GM19025 (cell line): ENCODE results near the gene FHIT.

Experiments used
- ATAC-seq: cut with Tn5 transposase; IDR thresholded peaks from one replicate; pipeline ENCODE4 v1.9.1; 2021; ENCODE audit warnings: mild to moderate bottlenecking, low read depth, moderate library complexity; ENCODE audit not compliant: unreplicated experiment

Gene FHIT

DNA sequence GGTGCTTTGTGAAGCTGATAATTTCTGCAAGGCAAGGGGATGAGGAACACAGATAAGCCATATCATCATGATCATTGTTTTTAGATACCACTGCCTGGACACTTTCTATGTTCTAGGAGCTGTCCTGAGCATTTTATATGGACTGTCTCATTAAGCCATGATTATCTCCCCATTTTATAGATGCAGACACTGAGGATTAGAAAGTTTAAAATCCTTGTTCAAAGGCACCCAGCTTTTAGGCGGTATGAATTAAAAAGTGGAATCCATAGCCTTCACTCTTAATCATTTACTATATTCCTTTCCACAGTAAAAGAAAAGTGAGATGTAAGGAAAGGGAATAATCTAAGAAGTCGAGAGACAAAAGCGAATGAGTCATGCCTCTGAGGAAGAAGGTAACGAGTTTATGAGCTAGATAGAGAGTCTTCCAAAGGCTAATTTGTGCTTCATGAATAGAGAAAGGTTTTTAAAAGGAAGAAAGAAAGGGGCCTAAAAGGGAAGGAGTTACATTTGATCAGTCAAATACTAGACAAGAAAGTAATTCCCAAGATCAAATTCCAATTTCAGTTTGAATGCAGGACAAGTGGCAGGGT, 856.0 kb downstream of the FHIT start:
- no peak for ATAC-seq

DNA sequence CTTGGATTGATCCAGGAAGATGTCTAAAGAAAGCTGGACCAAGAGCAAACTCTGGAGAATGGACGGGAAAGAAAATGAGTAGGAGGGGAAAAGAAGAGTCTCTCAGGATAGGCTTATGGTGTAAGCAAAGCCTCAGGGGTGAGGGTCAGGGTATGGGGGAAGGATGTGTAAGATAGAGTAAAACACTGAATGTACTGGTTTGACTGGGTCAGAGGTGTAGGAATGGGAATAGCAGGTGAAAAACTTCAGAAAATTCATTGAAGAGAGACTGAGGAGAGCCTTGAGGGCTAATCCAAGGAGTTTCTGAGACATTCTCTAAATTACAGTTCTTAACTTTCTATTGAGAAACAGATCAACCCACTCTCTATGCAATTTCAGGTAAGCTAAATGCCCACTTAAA, 857.3 kb downstream of the FHIT start:
- no peak for ATAC-seq

DNA sequence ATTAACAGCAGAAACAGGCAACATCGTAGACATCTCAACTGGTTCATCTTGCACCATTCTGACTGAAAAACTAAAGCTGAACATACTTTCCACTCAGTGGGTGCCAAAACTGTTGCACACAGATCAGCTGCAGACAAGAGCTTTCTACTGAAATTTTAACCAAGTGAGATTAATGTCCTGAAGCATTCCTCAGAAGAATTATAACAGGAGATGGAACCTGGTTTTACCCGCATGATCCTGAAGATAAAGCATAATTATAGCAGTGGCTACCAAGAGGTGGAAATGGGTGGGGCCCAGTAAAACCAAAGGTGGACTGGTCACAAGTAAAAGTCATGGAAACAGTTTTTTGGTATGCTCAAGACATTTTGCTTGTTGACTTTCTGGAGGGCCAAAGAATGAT, 858.8 kb downstream of the FHIT start:
- ATAC-seq = no peak

DNA sequence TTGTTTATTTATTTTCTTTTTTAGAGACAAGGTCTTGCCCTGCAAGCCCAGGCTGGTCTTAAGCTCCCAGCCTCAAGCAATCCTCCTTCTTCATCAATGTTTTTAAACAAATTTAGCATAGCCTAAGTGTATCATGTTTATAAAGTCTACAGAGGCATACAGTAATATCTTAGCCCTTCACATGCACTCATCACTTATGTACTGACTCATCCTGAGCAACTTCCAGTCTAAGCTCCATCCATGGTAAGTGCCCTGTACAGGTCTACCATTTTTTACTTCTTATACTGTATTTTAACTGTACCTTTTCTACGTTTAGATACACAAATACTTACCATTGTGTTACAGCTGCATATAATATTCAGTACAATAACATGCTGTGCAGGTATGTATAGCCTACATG, 860.0 kb downstream of the FHIT start:
- no peak for ATAC-seq

DNA sequence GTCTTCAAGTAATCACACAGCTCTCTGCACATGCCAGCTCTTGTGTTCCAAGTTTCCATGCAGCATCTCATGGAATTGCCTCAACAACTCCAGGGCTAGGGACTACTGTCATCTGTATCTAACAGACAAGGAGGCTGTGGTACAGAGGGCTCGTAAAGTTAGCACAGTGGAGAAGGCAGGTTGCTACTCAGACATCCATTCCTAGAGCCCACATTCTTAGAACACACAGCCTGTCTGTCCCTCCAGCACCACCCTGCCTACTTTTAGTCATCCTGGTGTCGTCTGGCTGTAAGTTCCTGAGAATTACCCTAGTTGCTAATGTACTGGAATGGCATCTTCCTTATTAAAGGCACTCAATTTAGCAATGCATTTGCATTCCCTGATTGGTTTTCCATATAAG, 862.5 kb downstream of the FHIT start:
- ATAC-seq = no peak

DNA sequence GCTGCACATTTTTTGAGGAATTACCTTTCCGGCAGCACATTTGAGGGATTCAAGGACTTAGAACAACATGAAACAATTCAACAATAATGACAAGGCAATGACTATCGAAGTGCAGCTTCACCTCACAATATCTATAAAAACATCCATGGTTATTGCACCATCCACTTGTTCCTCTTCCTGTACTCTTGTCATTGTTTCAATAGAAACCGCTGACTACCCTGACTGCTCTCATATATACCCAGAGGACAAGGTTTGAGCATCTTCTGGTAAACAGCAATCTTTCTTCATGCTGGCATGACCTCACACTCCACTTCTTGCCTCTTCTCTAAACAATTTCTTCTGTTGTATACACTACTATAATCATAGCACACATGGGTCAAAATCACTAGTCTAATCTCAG, 864.9 kb downstream of the FHIT start:
- ATAC-seq = no peak

DNA sequence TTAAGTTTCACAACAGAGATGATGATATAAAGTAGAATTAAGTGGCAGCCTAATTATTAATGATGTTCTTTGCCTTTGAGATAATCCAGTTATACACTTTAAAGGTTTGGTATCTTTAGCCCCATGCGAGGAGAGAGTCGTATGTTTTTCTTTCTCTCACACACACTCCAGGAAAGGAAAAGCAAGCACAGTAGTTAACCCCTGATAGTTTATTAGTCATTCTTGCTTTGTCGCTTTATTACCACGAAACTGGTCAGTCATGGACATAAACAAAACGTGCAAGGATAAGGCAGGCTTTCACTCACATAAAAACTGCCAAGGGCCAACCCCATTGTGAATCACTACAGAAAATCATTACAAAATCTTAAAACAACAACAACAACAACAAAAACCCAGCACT, 866.9 kb downstream of the FHIT start:
- ATAC-seq = no peak

DNA sequence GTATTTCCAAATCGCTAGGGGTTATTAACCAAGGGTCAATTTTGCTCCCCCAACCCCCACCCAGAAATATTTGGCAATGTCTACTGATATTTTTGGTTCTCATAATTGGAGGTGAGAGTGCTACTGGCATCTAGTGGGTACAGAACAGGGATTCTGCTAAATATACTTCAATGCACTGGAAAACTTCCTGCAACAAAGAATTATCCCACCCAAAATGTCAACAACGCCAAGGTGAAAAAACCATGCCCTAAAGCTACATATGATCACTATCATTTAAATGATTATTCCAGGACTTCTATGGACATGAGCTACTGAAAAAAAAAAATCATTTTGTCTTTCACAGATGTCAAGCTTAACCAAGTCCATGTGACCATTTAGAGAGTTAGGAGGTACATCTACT, 867.9 kb downstream of the FHIT start:
- ATAC-seq = no peak

DNA sequence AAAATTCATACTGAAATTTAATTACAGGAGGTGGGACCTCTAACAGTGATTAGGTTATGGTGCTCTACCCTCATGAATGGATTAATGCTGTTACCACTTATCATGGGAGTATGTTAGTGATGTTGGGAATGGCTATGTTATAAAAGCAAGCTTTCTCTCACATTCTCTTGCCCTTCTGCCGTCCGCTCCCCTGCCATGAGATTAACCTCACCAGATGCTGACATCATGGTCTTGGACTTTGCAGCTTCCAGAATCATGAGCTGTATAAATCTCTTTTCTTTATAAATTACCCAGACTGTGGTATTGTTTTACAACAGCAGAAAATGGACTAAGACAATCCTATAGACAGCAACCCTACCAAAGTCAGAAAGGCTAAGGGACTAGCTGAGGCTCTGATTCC, 884.8 kb downstream of the FHIT start:
- no peak for ATAC-seq

DNA sequence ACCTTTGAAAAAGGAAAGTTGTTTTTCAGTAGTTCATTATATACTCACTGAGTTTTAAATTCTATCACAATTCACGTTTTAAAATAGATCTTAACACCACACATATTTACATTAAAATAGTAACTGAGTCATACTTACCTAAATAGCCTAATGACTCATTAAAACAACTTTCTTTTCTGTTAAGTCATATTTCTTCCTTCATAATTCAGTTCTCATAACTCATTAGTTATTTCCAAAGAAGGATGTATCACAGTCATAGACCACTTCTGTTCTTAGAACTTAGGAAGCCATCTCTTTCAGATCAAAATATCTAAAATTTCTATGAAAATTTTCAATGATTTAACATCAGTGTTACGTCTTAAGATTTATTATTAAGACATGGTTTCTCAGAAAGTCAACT, 885.9 kb downstream of the FHIT start:
- ATAC-seq = no peak

DNA sequence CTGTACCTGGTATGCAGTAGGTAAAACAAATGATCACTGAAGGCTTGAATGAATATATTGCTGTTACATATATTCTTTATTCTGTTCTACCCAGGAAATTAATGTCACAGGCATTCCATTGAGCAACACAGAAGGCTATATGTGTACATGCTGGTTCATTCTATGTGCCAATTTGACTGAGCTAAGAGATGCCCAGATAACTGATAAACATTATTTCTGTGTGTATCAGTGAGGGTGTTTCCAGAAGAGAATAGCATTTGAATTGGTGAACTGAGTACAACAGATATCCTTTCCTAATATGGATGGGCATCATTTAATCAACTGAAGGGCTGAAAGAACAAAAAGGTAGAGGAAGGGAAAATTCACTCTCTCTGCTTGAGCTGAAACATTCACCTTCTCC, 886.8 kb downstream of the FHIT start:
- no peak for ATAC-seq

DNA sequence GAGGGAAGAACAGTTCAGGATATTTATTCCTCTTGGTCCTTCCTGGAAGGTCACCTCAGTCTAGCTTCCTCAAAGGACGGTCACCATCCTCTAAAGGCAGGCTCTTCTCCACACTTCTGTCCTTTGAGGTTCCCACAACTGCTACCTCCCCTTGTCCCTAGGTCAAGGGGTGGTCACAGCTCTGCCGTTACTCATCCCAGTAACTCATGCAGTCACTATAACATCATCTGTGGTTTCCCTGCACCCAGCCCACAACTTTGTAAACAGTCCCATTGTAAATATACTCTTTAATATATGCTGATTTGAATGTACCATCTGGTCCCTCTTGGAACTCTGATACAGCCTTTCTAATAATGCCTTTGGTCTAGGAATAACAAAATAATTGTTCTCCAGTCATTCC, 887.4 kb downstream of the FHIT start:
- no peak for ATAC-seq

DNA sequence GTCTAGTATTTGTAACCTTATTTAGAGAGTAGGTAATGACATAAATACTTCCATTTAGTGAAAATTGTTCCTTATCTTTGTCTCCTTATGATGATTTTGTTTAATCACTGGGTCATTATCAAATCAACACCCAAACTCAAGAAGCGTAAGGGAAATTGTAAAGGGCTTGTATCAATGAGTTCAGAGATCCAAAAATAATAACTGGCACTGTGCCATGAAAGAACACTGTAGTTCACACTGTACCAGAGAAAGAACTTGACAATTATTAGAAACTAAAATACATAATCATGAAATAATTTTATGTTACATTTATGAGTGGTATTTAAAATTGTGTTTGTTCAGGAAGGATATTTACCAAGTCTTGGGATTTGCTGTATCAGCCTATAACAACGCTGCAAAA, 895.4 kb downstream of the FHIT start:
- ATAC-seq = no peak

DNA sequence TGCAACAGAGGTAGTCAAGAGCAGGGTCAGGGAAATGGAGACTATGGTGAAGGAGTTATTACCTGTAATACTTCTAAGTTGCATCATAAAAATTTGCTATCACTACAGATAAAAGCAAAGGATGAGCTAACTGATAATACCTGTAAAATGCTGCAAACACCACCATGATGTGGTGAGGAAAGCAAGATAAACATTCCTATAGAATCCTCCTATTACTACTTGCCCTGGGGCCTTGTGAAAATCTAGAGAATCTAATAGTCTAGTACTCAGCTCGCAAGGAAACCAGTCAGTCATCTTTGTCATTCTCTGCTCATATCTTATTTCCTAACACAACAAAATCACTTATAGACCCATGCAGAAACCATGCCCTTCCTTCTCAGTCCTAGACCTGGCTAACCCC, 899.8 kb downstream of the FHIT start:
- no peak for ATAC-seq

DNA sequence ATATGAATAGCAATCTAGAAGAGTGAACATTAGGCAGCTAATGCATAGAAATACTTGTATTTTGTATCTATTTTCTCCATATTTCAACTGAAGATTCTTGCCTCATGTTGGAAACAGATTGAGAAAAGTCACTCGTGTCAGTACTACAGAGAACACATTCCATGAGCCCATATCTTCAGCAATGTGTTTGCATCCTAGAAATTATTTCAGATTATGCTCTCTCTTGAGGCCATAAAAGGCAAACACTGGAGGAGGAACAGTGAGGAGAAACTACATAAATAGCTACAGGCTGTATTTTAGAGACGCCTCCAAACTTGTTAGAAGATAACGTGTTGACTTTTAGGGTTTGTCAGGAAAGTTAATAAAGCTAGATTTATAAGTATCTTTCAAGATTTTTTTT, 906.9 kb downstream of the FHIT start:
- no peak for ATAC-seq

DNA sequence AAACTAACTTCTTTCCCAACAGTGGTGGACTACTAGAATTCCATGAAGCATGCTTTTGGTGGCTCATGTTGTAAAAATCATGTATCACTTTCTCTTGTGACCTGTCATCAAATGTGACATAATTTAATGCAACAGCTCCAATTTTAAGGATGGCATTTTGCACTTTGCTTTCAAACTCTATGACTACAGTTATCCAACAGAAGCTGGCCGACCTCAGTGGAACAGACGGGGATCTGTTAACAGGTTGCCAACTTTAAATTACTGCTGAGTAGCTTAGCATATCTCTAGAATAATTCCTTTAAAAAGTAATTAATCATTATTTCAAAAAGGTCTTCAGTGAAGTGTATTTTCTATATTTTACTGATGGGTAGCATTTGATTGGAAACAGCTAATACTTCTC, 907.4 kb downstream of the FHIT start:
- no peak for ATAC-seq

DNA sequence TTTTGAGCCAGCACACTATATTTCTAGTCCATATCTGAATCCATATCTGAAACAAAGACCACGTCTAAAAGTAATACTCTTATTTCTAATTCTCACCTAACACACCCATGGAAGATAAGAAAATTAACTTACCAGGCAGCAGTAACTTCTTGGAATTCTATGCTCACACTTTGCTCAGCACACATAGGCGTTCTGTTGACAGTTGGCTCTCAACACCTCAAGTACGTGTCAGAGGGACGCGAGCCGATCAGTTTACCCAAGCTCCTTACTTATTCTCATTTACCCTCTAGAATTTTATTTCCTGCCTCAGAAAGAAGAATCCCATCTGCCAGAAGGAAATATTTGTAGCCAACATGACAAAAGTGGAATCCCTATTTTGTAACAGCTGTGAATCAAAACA, 911.9 kb downstream of the FHIT start:
- ATAC-seq = no peak

DNA sequence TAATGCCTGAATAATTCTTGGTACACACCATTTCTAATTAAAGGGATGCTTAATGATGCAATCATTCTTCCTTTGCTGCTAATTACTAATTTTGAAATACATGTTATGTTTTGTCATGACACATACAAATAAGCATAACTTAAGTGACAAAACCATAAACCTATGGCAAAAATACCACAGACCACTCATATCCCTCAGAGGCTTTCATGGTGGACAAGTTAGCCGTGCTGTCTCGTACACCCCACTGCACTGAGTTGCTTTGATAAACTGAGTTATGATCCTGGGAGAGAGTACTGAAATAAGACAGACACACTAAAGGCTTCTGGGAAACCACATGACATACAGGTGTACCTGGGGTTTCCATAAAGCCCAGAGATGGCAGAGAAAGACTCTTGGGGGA, 913.8 kb downstream of the FHIT start:
- no peak for ATAC-seq

DNA sequence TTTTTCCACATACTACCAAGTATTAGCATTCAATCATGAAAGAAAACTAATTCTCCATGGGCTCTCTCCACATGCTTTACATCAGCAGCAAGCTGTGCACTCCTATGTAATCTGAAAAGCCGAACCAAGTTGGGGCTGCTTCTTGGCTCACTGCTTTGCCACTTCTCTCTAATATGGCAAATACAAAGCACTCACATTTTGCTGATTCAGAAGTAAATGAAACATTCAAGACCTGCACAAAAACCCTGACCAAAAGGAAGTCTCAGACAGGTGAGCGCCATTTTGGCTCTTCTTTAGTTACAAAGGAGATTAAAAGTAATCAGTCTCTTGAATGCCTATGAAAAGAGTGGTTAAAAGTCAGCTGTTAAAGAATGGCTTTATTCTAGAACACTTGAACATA, 915.2 kb downstream of the FHIT start:
- ATAC-seq = no peak

DNA sequence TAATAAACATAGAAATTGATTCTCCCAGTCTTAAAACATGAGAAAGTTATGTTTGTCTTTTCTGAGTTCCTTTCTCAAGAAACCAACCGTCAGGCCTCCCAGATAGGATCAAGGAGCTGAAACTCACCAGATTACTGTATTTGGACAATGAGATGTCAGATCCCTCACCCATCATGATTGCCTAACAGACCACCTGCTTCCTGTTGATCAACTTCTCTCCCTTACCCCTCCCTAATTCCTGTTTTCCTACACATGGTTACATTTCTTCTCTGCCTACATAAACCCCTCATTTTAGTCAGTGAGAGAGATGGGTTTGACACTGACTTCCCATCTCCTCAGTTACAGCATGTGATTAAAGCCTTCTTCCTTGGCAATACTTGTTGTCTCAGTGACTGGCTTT, 917.5 kb downstream of the FHIT start:
- no peak for ATAC-seq

DNA sequence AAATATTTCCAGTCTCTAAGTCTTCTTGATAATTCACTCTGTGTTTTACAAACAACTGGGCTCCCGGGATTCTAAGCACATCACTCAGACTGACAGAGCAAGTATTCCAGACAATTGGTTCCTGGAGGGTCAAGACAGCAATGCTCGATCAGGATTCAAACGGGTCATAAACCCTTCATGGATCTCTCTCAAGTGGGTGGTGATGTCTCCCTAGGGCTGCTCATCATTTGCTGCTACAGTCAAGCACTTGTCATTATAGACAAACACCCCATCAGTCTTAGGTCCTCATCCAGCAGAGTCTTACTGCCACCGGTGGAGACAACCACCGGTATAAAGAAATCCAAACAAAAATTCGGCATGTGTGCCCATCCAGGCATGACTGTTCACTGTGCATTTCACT, 921.1 kb downstream of the FHIT start:
- ATAC-seq = no peak

DNA sequence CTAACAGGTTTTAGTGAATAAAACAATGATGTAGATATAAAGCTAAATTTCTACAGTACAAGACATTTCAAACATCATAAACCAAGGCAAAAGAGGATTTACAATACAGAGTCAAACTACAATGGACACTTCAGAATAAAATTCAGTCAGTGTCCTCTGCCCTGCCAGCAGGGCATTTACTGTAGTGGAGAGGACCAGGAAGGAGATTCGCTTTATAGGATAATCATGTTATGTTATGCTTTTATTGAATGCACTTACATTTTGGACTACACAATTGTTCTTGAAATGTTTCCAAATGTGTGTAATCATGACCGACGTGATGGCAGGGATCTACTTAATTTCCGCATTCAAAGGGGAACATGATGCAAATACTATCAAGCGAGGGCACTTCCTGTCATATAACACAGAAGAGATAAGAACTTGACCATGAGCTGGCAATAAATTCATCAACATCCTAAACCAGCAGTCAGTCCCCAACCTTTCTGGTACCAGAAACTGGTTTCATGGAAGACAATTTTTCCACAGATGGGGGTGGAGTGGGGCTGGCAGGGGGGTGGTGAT, 925.6 kb downstream of the FHIT start:
- no peak for ATAC-seq

DNA sequence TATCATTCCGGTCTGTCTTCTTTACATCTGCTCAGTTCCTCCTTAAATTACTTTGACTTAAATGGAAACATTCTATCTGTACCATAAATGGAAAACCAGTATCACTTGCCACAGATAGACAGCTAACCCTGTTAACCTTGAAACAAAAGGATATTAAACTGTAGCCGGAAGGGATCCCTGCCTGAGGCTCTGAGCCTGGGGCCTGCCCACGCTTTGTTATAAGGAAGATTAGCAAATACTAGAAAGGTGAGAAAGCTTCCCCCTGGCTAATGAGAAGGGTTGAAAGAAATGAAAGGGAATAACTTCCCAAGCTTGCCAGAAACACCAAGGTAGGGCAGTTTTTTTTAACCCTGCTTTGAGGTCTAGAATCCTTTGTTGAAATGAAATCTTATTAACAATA, 927.6 kb downstream of the FHIT start:
- no peak for ATAC-seq
